ENCODE measurements around the gene SCN2B. TPM values are rescaled to one million over a fixed set of nuclear protein-coding genes. Genes with fewer than 3 reads are reported as not detected.

SCN2B gene
- total RNA-seq, 1 experiment from 2014 or later: 0.20 TPM

GRCh38 chr11:118117790-118118601 is 58.4 kb downstream of the SCN2B start (continued):
- TF ChIP-seq TCF7 (CRISPR knock-in tag; IDR thresholded peaks at IDR 0.05; ENCODE audit: low read depth): no peak
- no peak for TF ChIP-seq ZNF219 (CRISPR knock-in tag; IDR thresholded peaks at IDR 0.05; ENCODE audit: borderline replicate concordance)
- TF ChIP-seq JAZF1 (CRISPR knock-in tag; IDR thresholded peaks at IDR 0.05): no peak
- no peak for TF ChIP-seq STAT6 (CRISPR knock-in tag; conservative IDR thresholded peaks at IDR 0.05; ENCODE audit: low read depth)

- CTCF ChIA-PET: interaction anchor here (1.3 kb wide), 1 partner anchor 298 kb away, joined by 3 read pairs; no protein-coding TSS in a partner anchor
- POLR2A ChIA-PET: no interaction called here
- ATAC-seq (no peak), DNase-seq (ENCODE audit: low spot score) (no peak)
- TF ChIP-seq ESRRA (CRISPR knock-in tag; IDR thresholded peaks at IDR 0.05; ENCODE audit: borderline replicate concordance) (no peak), RORB (CRISPR knock-in tag; IDR thresholded peaks at IDR 0.05) (no peak), ZNF281 (CRISPR knock-in tag; IDR thresholded peaks at IDR 0.05) (no peak), SP1 (CRISPR knock-in tag; conservative IDR thresholded peaks at IDR 0.05) (no peak), NFATC4 (CRISPR knock-in tag; IDR thresholded peaks at IDR 0.05) (no peak), ZNF263 (CRISPR knock-in tag; IDR thresholded peaks at IDR 0.05; ENCODE audit: low read depth) (no peak), TEAD1 (CRISPR knock-in tag; IDR thresholded peaks at IDR 0.05) (no peak), ZBTB43 (CRISPR knock-in tag; IDR thresholded peaks at IDR 0.05) (no peak), KAT7 (CRISPR knock-in tag; IDR thresholded peaks at IDR 0.05; ENCODE audit: borderline replicate concordance) (no peak), GABPB1 (CRISPR knock-in tag; IDR thresholded peaks at IDR 0.05) (no peak), ZNF512 (CRISPR knock-in tag; IDR thresholded peaks at IDR 0.05; ENCODE audit: borderline replicate concordance) (no peak)
- H3K27ac Mint-ChIP-seq: no peak overlapping the region
- no peaks in the 10 kb centered on the region for H3K9me3 Mint-ChIP-seq
- H3K4me3 Mint-ChIP-seq: no peak overlapping the region
- H3K36me3 Mint-ChIP-seq: no peaks in the 10 kb centered on the region
- no peaks in the 10 kb centered on the region; the same call in 1 of the 2 replicates for H3K27me3 Mint-ChIP-seq (ENCODE audit: low read depth)
- peaks cover 11% of the 10 kb centered on the region for H3K4me1 Mint-ChIP-seq
Observed at GRCh38 chr11:118115048-118115447, 61.4 kb downstream of the SCN2B start.

All from WTC11 (cell line).